ENCODE results near the gene TTLL4. TPM values are rescaled to one million over a fixed set of nuclear protein-coding genes. Genes with fewer than 3 reads are reported as not detected.

Gene TTLL4
- polyA plus RNA-seq, 1 of the 3 experiments (the other 2 are of a cell fraction): 15.6 TPM

DNA sequence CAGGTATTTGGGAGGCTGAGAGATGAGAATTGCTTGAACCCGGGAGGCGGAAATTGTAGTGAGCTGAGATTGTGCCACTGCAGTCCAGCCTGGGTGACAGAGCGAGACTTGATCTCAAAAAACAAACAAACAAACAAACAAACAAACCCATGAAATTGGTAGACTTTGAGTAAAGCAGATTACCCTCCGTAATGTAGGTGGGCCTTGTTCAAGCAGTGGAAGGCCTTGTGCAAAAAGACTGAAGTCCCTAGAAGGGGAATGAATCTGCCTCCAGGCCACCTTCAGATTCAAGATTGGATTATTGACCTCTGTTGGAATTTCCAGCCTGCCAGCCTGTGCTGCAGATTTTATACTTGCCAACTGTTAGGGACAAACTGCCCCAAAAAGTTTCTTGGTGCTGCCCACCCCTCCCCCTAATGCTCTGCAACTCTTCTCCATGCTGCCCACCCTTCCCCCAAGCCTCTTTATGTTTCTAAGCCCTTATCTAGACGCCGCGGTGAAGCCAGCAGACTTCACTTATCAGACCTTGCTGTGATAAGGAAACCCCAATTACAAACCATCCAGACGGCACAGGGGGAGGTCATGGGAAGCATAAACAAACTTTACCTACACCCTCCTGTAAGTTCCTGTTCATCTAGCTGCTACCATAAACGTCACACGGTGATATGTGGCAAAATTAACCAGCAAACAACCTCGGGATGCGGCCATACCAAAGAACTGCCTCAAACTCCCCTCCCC is 88.3 kb downstream of the TTLL4 start (continued):
- peak; percentile 28 for TF ChIP-seq CHD2 (IDR thresholded peaks at IDR 0.05; ENCODE audit: low read length, partially characterized antibody)
- TF ChIP-seq, protein P1, sequence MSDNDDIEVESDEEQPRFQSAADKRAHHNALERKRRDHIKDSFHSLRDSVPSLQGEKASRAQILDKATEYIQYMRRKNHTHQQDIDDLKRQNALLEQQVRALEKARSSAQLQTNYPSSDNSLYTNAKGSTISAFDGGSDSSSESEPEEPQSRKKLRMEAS (IDR thresholded peaks at IDR 0.05; ENCODE audit: low read depth): no peak
- no peak for TF ChIP-seq POLR2AphosphoS5 (IDR thresholded peaks at IDR 0.05; ENCODE audit: low read depth, low read length)

DNA sequence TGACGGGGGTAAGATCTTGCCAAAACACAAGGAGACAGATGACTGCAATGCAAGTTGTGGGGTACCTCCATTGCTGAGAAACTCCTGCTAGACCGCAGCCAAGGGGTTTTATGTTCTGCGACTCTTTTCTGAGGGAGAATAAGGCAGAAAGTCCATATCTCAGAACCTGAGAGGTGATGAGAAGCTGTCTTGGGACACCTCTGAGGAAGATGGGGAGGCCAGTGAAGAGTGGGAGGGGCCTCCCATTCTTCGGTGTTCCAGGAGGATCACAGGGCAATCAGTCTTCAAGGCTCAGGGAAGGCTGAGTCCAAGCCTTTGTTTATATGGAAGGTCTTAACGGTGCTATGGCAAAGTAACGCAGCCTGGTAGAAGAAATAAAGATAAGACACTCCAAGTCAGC is 89.4 kb downstream of the TTLL4 start:
- ChIA-PET CTCF (interaction anchor here (1.4 kb wide), 1 partner anchor 9 kb away, joined by 4 read pairs; no protein-coding TSS in a partner anchor), POLR2A (no interaction called here)
- no peaks in the 10 kb centered on the region for H3F3A ChIP-seq (replicated peaks; ENCODE audit: insufficient read depth)
- H3K79me2 ChIP-seq (ENCODE audit: insufficient read depth): no peaks in the 10 kb centered on the region
- H3K4me3 ChIP-seq (ENCODE audit: low read depth in 2 of 2, low read length in 1 of 2): no peak overlapping the region
- H3K36me3 ChIP-seq (replicated peaks in 1 of 2; ENCODE audit: control insufficient read depth in 1 of 2, insufficient read depth in 2 of 2, low read length in 1 of 2): no peaks in the 10 kb centered on the region
- peaks cover 0 to 6% of the 10 kb centered on the region in 2 experiments; a peak in 1 of 4 replicates for H3K4me1 ChIP-seq (ENCODE audit: control insufficient read depth in 1 of 2, insufficient read depth in 2 of 2, low read depth in 1 of 2, low read length in 1 of 2)
- H4K20me1 ChIP-seq (ENCODE audit: insufficient read depth): no peaks in the 10 kb centered on the region
- no peak for DNase-seq
- WGBS (ENCODE audit: low lambda C conversion rate): 85% methylated on average over 6 of the region's 6 CpGs
- H3K9me2 ChIP-seq: no peaks in the 10 kb centered on the region
- no peak overlapping the region for H3K27ac ChIP-seq (ENCODE audit: low read depth in 2 of 2, low read length in 1 of 2)
- H3K4me2 ChIP-seq: no peak overlapping the region
- no peak overlapping the region for H2AFZ ChIP-seq (ENCODE audit: low read depth)
- 0 out of 2 replicates have a peak, but pooled peaks cover 4% of the 10 kb centered on the region for H3K9me3 ChIP-seq
- no peak overlapping the region for H3K9ac ChIP-seq
- H3K27me3 ChIP-seq (ENCODE audit: insufficient read depth): no peaks in the 10 kb centered on the region
- TF ChIP-seq JUND (IDR thresholded peaks at IDR 0.05) (no peak), RFX5 (IDR thresholded peaks at IDR 0.05; ENCODE audit: low read length) (no peak), SIN3A (IDR thresholded peaks at IDR 0.05; ENCODE audit: borderline replicate concordance, low read depth, low read length) (no peak)
- TF ChIP-seq, protein P2, sequence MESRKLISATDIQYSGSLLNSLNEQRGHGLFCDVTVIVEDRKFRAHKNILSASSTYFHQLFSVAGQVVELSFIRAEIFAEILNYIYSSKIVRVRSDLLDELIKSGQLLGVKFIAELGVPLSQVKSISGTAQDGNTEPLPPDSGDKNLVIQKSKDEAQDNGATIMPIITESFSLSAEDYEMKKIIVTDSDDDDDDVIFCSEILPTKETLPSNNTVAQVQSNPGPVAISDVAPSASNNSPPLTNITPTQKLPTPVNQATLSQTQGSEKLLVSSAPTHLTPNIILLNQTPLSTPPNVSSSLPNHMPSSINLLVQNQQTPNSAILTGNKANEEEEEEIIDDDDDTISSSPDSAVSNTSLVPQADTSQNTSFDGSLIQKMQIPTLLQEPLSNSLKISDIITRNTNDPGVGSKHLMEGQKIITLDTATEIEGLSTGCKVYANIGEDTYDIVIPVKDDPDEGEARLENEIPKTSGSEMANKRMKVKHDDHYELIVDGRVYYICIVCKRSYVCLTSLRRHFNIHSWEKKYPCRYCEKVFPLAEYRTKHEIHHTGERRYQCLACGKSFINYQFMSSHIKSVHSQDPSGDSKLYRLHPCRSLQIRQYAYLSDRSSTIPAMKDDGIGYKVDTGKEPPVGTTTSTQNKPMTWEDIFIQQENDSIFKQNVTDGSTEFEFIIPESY (IDR thresholded peaks at IDR 0.05; ENCODE audit: borderline replicate concordance, low read depth): no peak

DNA sequence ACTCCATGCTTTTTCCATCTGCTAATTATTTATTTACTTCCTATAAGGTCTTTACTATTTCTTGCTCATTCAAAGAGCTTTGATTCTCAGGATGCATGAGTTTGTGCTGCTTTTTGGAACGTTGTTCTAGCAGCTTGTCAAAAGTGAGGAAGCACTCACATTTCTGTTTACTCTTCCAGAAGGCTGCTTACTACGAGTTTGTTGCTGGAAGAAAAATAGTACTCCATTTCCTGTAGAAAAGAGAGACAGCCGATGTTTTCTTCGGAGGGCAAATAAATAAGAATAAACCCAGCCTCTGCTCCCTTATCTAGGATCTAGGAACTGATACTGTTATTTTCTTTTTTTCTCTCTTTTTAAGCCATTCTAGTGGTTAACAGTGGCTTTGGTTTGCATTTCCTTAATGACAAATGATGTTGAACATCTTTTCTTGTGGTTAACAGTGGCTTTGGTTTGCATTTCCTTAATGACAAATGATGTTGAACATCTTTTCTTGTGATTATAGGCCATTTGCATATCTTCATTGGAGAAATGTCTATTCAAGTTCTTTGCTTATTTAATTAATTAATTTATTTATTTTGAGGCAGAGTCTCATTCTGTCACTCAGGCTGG is 91.9 kb downstream of the TTLL4 start:
- H3K9me3 ChIP-seq: 0 out of 2 replicates have a peak, but pooled peaks cover 4% of the 10 kb centered on the region
- ChIA-PET POLR2A (interaction anchor here (0.6 kb wide), 1 partner anchor 161 kb away, joined by 5 read pairs; no protein-coding TSS in a partner anchor), CTCF (no interaction called here)
- no peaks in the 10 kb centered on the region for H3K27me3 ChIP-seq (ENCODE audit: insufficient read depth)
- H3K36me3 ChIP-seq (replicated peaks in 1 of 2; ENCODE audit: control insufficient read depth in 1 of 2, insufficient read depth in 2 of 2, low read length in 1 of 2): no peaks in the 10 kb centered on the region
- no peaks in the 10 kb centered on the region for H3F3A ChIP-seq (replicated peaks; ENCODE audit: insufficient read depth)
- no peaks in the 10 kb centered on the region for H4K20me1 ChIP-seq (ENCODE audit: insufficient read depth)
- peaks cover 6 to 9% of the 10 kb centered on the region in 2 experiments; a peak in 2 of 4 replicates for H3K4me1 ChIP-seq (ENCODE audit: control insufficient read depth in 1 of 2, insufficient read depth in 2 of 2, low read depth in 1 of 2, low read length in 1 of 2)
- no peak overlapping the region for H3K4me2 ChIP-seq
- 59% methylated on average over 4 of the region's 4 CpGs for WGBS (ENCODE audit: low lambda C conversion rate)
- H3K4me3 ChIP-seq (ENCODE audit: low read depth in 2 of 2, low read length in 1 of 2): no peak overlapping the region
- no peak overlapping the region for H3K9ac ChIP-seq
- no peaks in the 10 kb centered on the region for H3K9me2 ChIP-seq
- TF ChIP-seq YY1 (IDR thresholded peaks at IDR 0.05; ENCODE audit: low read depth) (no peak), POLR2AphosphoS5 (IDR thresholded peaks at IDR 0.05; ENCODE audit: low read depth, low read length) (no peak), EZH2phosphoT487 (IDR thresholded peaks at IDR 0.05; ENCODE audit: borderline replicate concordance, low read depth) (no peak)
- TF ChIP-seq, protein P3, sequence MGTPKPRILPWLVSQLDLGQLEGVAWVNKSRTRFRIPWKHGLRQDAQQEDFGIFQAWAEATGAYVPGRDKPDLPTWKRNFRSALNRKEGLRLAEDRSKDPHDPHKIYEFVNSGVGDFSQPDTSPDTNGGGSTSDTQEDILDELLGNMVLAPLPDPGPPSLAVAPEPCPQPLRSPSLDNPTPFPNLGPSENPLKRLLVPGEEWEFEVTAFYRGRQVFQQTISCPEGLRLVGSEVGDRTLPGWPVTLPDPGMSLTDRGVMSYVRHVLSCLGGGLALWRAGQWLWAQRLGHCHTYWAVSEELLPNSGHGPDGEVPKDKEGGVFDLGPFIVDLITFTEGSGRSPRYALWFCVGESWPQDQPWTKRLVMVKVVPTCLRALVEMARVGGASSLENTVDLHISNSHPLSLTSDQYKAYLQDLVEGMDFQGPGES (IDR thresholded peaks at IDR 0.05; ENCODE audit: low read depth, low read length): no peak
- TF ChIP-seq, protein P4, sequence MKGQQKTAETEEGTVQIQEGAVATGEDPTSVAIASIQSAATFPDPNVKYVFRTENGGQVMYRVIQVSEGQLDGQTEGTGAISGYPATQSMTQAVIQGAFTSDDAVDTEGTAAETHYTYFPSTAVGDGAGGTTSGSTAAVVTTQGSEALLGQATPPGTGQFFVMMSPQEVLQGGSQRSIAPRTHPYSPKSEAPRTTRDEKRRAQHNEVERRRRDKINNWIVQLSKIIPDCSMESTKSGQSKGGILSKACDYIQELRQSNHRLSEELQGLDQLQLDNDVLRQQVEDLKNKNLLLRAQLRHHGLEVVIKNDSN (IDR thresholded peaks at IDR 0.05; ENCODE audit: borderline replicate concordance, low read depth): no peak
- H3K79me2 ChIP-seq (ENCODE audit: insufficient read depth): no peaks in the 10 kb centered on the region
- no peak overlapping the region for H2AFZ ChIP-seq (ENCODE audit: low read depth)
- no peak for DNase-seq
- no peak overlapping the region for H3K27ac ChIP-seq (ENCODE audit: low read depth in 2 of 2, low read length in 1 of 2)

All from SK-N-SH (cell line).